ENCODE results near the gene ROS1.

The ROS1 gene

GRCh38 chr6:117280922-117281321, 144.8 kb downstream of the ROS1 start:
- Mint-ChIP-seq H3K27ac (no peak overlapping the region), H3K4me1 (no peaks in the 10 kb centered on the region), H3K27me3 (peaks cover 15% of the 10 kb centered on the region), H3K36me3 (ENCODE audit: low read depth) (no peaks in the 10 kb centered on the region), H3K4me3 (no peak overlapping the region), H3K9me3 (peaks cover 4% of the 10 kb centered on the region)
- ATAC-seq: no peak
- no peak for DNase-seq

- H3K27me3 Mint-ChIP-seq: peaks cover 36% of the 10 kb centered on the region
These were observed 148.9 kb downstream of the ROS1 start for GRCh38 chr6:117276778-117277316.

GRCh38 chr6:117275711-117276110, 150.0 kb downstream of the ROS1 start:
- peaks cover 43% of the 10 kb centered on the region for H3K27me3 Mint-ChIP-seq
- no peaks in the 10 kb centered on the region for H3K9me3 Mint-ChIP-seq
- no peak for DNase-seq
- H3K27ac Mint-ChIP-seq: no peak overlapping the region
- no peak overlapping the region for H3K4me3 Mint-ChIP-seq
- H3K4me1 Mint-ChIP-seq: no peaks in the 10 kb centered on the region
- no peak for ATAC-seq
- H3K36me3 Mint-ChIP-seq (ENCODE audit: low read depth): no peaks in the 10 kb centered on the region

More at GRCh38 chr6:117276778-117277316, 148.9 kb downstream of the ROS1 start:
- ATAC-seq: no peak
- H3K27ac Mint-ChIP-seq: no peak overlapping the region
- no peaks in the 10 kb centered on the region for H3K36me3 Mint-ChIP-seq (ENCODE audit: low read depth)
- no peak for DNase-seq
- peaks cover under 1% of the 10 kb centered on the region for H3K9me3 Mint-ChIP-seq
- no peak overlapping the region for H3K4me3 Mint-ChIP-seq
- H3K4me1 Mint-ChIP-seq: no peaks in the 10 kb centered on the region

- Mint-ChIP-seq H3K27me3 (peaks cover 41% of the 10 kb centered on the region), H3K27ac (no peak overlapping the region), H3K4me1 (no peaks in the 10 kb centered on the region), H3K9me3 (no peaks in the 10 kb centered on the region), H3K36me3 (ENCODE audit: low read depth) (no peaks in the 10 kb centered on the region), H3K4me3 (no peak overlapping the region)
- no peak for ATAC-seq
- DNase-seq: no peak
These were observed 150.5 kb downstream of the ROS1 start for GRCh38 chr6:117275205-117275604.

GRCh38 chr6:117272891-117273290, 152.9 kb downstream of the ROS1 start:
- no peak overlapping the region for H3K4me3 Mint-ChIP-seq
- peaks cover 61% of the 10 kb centered on the region for H3K27me3 Mint-ChIP-seq
- no peaks in the 10 kb centered on the region for H3K36me3 Mint-ChIP-seq (ENCODE audit: low read depth)
- ATAC-seq: no peak
- peaks cover 3% of the 10 kb centered on the region for H3K4me1 Mint-ChIP-seq
- no peak overlapping the region for H3K27ac Mint-ChIP-seq
- DNase-seq: no peak
- H3K9me3 Mint-ChIP-seq: no peaks in the 10 kb centered on the region

- DNase-seq: no peak
- H3K27me3 Mint-ChIP-seq: peaks cover 68% of the 10 kb centered on the region
- ATAC-seq: no peak
- no peak overlapping the region for H3K4me3 Mint-ChIP-seq
- no peaks in the 10 kb centered on the region for H3K36me3 Mint-ChIP-seq (ENCODE audit: low read depth)
- H3K9me3 Mint-ChIP-seq: no peaks in the 10 kb centered on the region
- peaks cover 3% of the 10 kb centered on the region for H3K4me1 Mint-ChIP-seq
- H3K27ac Mint-ChIP-seq: no peak overlapping the region
These were observed 153.5 kb downstream of the ROS1 start for GRCh38 chr6:117272032-117272866.

GRCh38 chr6:117270843-117271507, 154.8 kb downstream of the ROS1 start:
- H3K36me3 Mint-ChIP-seq (ENCODE audit: low read depth): no peaks in the 10 kb centered on the region
- no peak overlapping the region for H3K4me3 Mint-ChIP-seq
- no peak for ATAC-seq
- H3K4me1 Mint-ChIP-seq: peaks cover 5% of the 10 kb centered on the region
- DNase-seq: no peak
- H3K9me3 Mint-ChIP-seq: no peaks in the 10 kb centered on the region
- H3K27me3 Mint-ChIP-seq: peaks cover 77% of the 10 kb centered on the region
- no peak overlapping the region for H3K27ac Mint-ChIP-seq

GRCh38 chr6:117270055-117270842, 155.5 kb downstream of the ROS1 start:
- H3K9me3 Mint-ChIP-seq: no peaks in the 10 kb centered on the region
- no peak overlapping the region for H3K27ac Mint-ChIP-seq
- no peak overlapping the region for H3K4me3 Mint-ChIP-seq
- peak; percentile 6 for ATAC-seq
- H3K27me3 Mint-ChIP-seq: peaks cover 74% of the 10 kb centered on the region
- no peak for DNase-seq
- peaks cover 5% of the 10 kb centered on the region for H3K4me1 Mint-ChIP-seq
- no peaks in the 10 kb centered on the region for H3K36me3 Mint-ChIP-seq (ENCODE audit: low read depth)

- Mint-ChIP-seq H3K27ac (no peak overlapping the region), H3K27me3 (peaks cover 73% of the 10 kb centered on the region), H3K36me3 (ENCODE audit: low read depth) (no peaks in the 10 kb centered on the region), H3K4me3 (no peak overlapping the region), H3K4me1 (peaks cover 11% of the 10 kb centered on the region), H3K9me3 (no peaks in the 10 kb centered on the region)
- no peak for ATAC-seq
- no peak for DNase-seq
These were observed 156.1 kb downstream of the ROS1 start for GRCh38 chr6:117269638-117270054.

- Mint-ChIP-seq H3K9me3 (no peaks in the 10 kb centered on the region), H3K36me3 (ENCODE audit: low read depth) (no peaks in the 10 kb centered on the region), H3K27ac (no peak overlapping the region), H3K4me3 (no peak overlapping the region), H3K27me3 (peaks cover 79% of the 10 kb centered on the region), H3K4me1 (peaks cover 13% of the 10 kb centered on the region)
- ATAC-seq (no peak), DNase-seq (no peak)
These were observed 156.8 kb downstream of the ROS1 start for GRCh38 chr6:117268924-117269323.

GRCh38 chr6:117267766-117268534, 157.8 kb downstream of the ROS1 start:
- peaks cover 13% of the 10 kb centered on the region for H3K4me1 Mint-ChIP-seq
- H3K4me3 Mint-ChIP-seq: no peak overlapping the region
- H3K27me3 Mint-ChIP-seq: peaks cover 84% of the 10 kb centered on the region
- ATAC-seq (no peak), DNase-seq (no peak)
- H3K9me3 Mint-ChIP-seq: peaks cover under 1% of the 10 kb centered on the region
- no peaks in the 10 kb centered on the region for H3K36me3 Mint-ChIP-seq (ENCODE audit: low read depth)
- no peak overlapping the region for H3K27ac Mint-ChIP-seq

GRCh38 chr6:117267054-117267347, 158.7 kb downstream of the ROS1 start:
- Mint-ChIP-seq H3K27me3 (peaks cover 84% of the 10 kb centered on the region), H3K36me3 (ENCODE audit: low read depth) (no peaks in the 10 kb centered on the region)

GRCh38 chr6:117266257-117267053, 159.3 kb downstream of the ROS1 start:
- Mint-ChIP-seq H3K4me3 (no peak overlapping the region), H3K4me1 (peaks cover 13% of the 10 kb centered on the region), H3K9me3 (peaks cover 4% of the 10 kb centered on the region), H3K27ac (no peak overlapping the region), H3K27me3 (peaks cover 86% of the 10 kb centered on the region), H3K36me3 (ENCODE audit: low read depth) (no peaks in the 10 kb centered on the region)
- ATAC-seq: no peak
- DNase-seq: no peak

More at GRCh38 chr6:117267054-117267347, 158.7 kb downstream of the ROS1 start:
- H3K9me3 Mint-ChIP-seq: peaks cover 4% of the 10 kb centered on the region
- no peak overlapping the region for H3K27ac Mint-ChIP-seq
- DNase-seq (no peak), ATAC-seq (no peak)
- H3K4me1 Mint-ChIP-seq: peaks cover 13% of the 10 kb centered on the region
- no peak overlapping the region for H3K4me3 Mint-ChIP-seq
